HG02759 (cell line): ENCODE measurements around the gene TESK1.
A peak's percentile ranks its signal among the peaks of the same experiment; 100 is the strongest.
"Not testable (repeated sequence)": the region's sequence is repeated elsewhere in the genome, so short reads cannot be mapped to it uniquely, and the experiment has no call there.

Experiments
- ATAC-seq: cut with Tn5 transposase; IDR thresholded peaks from one replicate; pipeline ENCODE4 v1.9.1; 2021; ENCODE audit warnings: mild to moderate bottlenecking, moderate library complexity; ENCODE audit not compliant: unreplicated experiment

TESK1 gene

DNA sequence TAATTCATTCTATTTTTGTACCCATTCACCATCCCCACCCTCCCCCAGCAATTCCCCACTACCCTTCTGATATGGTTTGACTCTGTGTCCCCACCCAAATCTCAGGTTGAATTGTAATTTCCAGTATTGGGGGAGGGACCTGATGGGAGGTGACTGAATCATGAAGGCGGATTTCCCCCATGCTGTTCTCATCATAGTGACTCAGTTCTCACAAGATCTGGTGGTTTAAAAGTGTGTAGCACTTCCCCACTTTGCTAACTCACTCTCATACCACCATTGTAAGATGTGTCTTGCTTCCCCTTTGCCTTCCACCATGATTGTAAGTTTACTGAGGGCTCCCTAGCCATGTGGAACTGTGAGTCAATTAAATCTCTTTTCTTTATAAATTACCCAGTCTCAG is 25.9 kb upstream of the TESK1 start:
- ATAC-seq, result no peak

DNA sequence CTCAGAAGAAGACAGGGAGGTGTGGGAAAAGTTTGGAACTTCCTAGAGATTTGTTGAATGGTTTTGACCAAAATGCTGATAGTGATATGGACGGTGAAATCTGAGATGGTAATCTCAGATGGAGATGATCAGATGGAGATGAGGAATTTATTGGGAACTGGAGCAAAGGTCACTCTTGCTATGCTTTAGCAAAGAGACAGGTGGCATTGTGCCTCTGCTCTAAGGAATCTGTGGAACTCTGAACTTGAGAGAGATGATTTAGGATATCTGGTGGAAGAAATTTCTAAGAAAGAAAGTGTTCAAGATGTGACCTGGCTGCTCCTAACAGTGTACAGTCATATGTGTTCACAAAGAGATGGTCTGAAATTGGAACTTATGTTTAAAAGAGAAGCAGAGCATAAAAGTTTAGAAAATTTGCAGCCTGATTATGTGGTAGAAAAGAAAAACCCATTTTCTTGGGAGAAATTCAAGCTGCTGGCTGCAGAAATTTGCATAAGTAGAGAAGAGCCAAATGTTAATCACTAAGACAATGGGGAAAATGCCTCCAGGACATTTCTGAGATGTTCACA is 25.3 kb upstream of the TESK1 start:
- ATAC-seq, result not testable (repeated sequence)

DNA sequence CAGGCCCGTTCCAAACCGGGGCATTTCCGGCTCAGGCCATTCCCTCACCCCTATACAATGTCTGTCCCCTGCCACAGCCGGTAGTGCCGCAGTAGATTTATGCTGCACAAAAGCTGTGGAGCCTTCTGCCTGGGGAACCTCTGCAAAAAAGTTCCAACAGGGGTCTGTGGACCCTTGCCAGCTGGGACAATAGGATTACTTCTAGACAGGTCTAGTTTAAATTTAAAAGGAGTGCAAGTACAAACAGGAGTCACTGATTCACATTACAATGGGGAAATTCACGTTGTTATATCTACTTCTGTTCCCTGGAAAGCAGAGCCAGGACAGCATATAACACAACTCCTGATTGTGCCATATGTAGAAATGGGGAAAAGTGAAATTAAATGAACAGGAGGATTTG is 21.5 kb upstream of the TESK1 start:
- not testable (repeated sequence) for ATAC-seq

DNA sequence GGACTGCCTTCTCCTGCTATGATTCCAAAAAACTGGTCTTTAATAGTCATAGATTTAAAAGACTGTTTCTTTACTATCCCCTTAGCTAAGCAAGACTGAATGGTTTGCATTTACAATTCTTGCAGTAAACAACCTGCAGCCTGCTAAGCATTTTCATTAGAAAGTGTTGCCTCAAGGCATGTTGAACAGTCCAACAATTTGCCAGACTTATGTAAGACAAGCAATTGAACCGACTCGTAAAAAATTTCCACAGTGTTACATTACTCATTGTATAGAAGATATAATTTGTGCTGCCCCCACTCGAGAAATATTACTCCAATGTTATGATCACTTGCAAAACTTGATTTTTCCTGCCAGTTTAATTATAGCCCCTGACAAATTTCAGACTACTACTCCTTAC is 20.4 kb upstream of the TESK1 start:
- not testable (repeated sequence) for ATAC-seq

DNA sequence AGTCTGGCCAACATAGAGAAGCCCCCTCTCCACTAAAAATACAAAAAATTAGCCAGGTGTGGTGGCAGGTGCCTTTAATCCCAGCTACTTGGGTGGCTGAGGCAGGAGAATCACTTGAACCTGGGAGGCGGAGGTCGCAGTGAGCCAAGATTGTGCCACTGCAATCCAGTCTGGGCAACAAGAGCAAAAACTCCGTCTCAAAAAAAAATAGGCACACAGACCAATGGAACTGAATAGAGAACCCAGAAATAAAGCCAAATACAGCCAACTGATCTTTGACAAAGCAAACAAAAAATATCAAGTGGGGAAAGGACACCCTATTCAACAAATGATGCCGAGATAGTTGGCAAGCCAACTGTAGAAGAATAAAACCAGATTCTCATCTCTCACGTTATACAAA is 16.6 kb upstream of the TESK1 start:
- ATAC-seq, result not testable (repeated sequence)

DNA sequence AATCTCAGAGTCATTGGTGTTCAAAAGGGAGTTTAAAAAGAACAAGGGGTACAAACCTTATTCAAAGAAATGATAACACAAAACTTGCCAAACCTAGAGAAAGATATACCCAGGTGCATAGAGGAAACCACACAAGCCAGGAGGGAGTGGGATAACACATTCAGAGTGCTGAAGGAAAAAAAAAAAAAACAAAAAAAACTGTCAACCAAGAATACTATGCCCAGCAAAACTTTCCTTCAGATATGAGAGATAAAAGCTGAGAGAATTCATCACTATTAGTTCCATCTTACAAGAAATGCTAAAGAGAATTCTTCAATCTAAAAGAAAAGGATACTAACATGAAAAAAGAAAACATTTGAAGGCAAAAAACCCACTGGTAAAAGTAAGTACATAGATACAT is 11.5 kb upstream of the TESK1 start:
- ATAC-seq, result no peak

DNA sequence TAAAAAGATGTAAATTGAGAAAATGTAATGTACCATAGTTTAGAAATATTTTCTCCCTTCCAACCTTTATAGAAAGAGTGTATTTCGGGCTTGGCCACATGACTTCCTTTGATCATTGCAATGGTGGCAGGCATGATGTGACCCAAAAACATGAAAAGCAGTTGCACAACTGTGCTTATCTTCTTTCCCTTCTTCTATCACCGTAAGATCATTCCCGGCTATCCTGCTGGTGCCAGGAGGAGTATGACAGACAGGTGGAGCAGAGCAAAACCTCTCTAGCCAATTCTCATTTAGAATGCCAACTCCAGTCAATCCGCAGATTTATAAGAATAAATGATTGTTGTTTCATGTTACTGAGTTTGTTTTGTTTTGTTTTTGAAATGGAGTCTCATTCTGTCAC is 10.6 kb upstream of the TESK1 start:
- ATAC-seq, result no peak

DNA sequence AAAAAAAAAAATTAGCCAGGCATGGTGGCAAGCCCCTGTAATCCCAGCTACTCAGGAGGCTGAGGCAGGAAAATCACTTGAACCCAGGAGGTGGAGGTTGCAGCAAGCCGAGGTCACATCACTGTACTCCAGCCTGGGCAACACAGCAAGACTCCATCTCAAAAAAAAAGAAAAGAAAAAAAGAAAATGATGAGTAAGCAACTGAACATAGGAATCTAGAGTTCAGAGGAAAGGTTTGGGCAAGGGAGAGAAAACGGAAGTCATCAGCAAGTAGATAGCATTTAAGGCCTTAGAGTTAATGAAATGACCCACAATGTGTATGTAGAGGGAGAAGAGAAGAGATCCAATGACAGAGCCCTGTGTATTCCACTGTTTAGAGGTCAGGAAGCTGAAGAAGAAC is 8.2 kb upstream of the TESK1 start:
- not testable (repeated sequence) for ATAC-seq

DNA sequence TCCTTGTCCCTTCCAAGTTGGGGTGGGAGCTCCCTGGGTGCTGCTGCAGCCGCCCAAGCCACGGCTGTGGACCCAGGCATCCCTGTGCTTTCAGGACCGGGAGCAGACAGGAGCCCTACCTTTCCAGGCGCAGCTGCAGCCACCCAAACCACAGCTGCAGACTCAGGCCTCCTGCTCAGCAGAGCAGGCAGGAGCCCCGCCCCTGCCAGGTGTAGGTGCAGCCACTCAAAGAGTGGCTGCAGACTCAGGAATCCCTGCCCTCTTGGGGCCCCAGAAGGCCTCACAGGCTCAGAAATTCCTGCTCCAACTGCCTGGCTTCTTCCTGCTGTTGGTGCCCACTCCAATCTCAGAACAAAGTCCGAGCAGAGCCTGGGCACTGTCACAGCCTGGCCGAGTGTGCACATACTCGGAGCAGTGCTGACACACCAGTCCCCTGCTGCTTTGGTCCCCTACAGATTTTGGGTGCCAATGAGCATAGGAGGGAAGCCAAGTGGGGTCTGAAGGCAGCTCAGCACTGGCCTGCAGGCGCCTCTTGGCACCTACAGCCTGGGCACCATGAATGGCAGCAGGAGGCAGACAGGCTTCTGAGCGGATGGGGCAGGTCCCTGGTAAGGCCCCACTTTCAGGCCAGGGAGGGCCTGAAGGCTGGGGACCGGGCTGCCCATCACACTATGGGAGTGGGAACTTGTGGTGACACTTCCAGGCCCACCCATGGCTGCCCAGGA is 6.0 kb upstream of the TESK1 start:
- ATAC-seq, result no peak

DNA sequence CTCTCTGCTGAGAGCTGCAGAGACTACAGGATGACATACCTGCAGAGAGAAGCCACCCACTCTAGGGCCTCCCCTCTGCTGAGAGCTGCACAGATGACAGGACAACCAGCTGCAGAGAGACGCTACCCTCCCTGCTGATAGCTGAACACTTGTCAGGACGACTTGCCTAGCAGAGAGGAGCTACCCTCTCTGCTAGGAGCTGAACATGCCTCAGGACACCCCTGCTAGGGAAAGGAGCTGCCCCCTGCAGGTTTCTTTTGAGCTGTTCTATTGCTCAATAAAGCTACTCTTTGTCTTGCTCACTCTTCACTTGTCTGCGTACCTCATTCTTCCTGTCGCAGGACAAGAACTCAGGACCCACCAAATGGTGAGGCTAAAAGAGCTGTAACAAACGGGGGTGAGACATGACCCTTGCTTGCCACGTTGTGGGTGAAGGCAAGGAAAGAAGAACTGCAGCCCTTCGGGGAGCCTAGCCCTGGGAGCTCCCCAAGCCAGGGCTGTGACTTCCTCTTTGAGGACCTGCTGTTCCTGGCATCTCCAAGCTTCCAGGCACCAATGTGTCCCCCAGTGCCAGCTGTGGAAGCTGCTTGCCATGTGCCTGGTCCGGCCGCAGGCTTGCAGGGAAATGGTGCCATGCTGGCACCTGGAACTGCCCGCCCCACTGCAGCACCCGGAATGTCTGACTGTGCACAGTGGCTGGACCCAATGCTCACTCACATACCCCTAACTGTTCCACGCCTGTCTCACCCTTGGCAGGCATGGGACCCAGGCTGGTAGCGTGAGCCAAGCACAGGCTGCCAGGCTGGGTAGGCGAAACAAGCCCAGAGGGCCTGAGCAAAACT is 5.1 kb upstream of the TESK1 start:
- ATAC-seq, result no peak

DNA sequence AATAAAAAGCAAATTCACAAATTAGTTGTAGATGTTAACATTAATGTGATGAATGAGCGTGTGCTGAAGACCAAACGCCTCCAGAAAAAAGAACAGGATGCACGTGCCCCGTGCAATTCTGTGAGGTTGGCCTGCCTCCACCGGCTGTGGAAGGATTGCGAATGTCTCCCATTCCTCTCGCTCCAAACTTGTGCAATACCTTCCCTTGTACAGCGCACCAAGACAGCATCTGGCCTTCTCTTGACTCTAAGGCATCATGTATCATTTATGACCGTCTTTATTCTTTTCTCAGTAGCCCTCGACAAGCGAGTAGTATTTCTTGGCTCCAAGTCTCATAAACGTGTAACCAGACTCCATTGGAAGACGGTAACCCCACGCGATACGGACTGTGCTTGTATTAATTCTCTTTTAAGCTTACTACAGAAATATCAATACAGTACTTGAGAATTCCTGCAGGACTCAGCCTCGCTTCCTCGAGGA is 1.5 kb upstream of the TESK1 start:
- no peak for ATAC-seq

DNA sequence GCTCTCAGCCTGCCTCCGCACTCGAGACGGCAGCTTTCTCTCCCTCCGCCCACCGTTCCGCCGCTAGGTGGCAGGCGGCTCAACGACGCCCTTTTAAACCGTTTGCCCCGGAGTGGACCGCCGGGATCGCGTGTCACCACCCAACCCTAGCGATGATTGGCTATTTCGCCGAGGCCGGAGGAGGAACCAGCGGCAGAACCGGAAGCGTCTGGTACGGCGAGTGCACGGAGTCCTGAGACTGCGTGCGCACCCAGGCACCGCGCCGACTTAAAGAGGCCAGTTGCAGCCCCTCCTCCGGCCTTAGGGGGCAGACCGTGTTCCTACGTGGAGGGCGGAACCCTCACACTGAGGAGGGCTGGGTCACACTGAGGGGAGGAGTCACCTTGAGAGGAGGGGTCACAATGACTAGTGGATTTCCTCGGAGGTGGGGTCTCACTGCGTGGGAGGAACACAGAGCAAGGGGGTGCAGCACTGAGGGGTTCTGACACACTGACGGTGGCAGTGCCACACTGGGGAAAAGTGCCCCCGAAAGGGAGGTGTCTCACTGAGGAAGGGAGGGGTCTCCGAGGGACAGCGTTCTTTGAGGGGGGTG is 980 bp upstream of the TESK1 start:
- ATAC-seq, result peak; percentile 85

DNA sequence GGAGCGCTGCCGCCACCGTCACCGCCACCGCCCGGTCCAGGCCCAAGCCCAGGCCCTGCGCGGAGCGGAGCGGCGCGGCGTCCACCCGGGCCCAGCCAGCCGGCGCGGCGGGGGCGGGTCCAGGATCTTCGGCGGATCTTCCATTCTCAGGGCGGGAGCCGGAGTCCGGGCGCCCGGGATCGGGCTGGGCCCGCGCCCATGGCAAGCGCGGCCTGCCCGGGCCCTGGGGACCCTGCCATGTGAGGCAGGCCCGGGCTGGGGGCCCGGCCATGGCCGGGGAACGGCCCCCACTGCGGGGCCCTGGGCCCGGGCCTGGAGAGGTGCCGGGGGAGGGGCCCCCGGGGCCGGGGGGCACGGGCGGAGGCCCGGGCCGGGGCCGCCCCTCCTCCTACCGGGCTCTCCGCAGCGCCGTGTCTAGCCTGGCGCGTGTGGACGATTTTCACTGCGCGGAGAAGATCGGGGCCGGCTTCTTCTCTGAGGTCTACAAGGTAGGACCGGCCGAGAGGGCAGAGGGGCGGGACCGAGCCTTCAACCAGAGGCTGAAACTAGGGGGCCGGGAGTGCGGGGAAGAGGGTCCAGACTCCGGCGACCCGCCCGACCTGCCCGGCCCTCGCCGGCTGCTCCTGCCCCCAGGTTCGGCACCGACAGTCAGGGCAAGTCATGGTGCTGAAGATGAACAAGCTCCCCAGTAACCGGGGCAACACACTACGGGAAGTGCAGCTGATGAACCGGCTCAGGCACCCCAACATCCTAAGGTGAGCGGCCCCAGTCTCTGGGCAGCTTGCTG is 482 bp downstream of the TESK1 start:
- ATAC-seq, result peak; percentile 9

DNA sequence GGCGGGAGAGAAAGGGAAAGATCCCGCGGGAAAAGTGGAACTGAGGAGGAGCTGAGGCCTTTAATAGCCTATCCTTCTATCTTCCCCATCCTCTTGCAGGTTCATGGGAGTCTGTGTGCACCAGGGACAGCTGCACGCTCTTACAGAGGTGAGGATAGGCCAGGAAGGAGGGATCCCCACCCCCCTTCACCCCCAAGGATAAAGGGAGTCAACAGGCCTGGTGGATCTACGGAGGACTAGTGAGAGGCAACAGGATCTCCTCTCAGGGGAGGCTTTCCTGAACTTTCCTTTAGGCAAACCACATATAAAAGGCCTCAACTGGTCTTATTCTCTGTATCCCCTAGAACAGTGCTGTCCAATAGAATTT is 1.1 kb downstream of the TESK1 start:
- ATAC-seq, result no peak

DNA sequence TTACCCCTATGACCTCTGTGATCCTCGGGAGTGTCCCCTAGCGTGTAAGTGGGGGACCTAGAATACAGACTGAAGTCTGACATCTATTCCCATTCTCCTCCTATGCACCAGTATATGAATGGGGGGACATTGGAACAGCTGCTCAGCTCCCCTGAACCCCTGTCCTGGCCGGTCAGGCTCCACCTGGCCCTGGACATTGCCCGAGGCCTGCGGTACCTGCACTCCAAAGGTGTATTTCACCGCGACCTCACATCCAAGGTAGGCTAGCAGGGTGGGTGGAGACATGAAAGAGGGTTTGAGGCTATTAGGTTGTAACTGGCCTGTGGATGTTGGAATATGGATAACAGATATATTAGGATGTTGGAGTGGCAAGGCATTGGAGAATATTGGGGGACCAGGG is 1.7 kb downstream of the TESK1 start:
- no peak for ATAC-seq

DNA sequence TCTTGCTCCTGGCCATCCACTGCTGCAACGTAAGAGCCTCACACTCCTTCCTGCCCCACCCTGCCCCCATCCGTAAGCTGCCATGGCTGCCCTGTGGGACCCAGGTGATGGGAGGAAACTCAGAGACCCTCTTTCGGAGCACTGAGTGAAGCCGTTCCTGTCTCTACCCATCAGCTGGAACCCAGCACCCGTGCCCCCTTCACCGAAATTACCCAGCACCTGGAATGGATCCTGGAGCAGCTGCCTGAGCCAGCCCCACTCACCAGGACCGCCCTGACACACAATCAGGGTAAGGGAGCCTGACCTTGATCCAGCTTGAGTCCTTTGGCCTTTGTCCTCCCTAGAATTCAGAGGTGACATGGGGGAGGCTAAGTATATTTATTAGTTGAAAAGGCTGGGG is 3.2 kb downstream of the TESK1 start:
- no peak for ATAC-seq

DNA sequence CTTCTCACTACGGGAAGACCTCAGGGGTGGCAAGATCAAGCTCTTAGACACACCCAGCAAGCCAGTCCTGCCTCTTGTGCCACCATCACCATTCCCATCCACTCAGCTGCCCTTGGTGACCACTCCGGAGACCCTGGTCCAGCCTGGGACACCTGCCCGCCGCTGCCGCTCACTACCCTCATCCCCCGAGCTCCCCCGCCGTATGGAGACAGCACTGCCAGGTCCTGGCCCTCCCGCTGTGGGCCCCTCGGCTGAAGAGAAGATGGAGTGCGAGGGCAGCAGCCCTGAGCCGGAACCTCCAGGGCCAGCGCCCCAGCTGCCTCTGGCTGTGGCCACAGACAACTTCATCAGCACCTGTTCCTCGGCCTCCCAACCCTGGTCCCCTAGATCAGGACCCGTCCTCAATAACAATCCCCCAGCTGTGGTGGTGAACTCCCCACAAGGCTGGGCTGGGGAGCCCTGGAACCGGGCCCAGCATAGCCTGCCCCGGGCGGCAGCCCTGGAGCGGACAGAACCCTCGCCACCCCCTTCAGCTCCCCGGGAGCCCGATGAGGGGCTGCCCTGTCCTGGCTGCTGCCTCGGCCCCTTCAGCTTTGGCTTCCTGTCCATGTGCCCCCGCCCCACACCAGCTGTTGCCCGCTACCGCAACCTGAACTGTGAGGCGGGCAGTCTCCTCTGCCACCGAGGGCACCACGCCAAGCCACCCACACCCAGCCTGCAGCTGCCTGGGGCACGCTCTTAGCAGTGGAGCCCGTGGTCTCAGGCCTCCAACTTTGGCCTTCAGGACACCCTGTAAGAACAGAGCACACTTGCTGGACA is 4.1 kb downstream of the TESK1 start:
- no peak for ATAC-seq

DNA sequence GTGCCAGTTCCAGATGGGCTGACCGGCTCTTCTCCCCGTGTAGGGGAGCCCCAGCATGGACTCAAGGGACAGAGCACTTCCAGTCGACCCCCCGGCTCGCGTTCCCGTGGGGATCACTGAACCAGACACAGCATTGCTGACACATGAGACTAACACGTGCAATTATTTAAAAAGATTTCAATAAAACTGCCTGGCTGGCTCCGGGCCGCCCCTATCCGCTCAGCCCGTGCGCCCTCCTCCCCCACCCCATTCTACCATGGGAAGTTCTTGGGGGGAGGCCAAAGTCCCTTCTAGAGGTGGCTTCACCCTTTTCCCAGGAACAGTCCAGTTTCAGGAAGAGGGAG is 4.7 kb downstream of the TESK1 start:
- ATAC-seq, result no peak

DNA sequence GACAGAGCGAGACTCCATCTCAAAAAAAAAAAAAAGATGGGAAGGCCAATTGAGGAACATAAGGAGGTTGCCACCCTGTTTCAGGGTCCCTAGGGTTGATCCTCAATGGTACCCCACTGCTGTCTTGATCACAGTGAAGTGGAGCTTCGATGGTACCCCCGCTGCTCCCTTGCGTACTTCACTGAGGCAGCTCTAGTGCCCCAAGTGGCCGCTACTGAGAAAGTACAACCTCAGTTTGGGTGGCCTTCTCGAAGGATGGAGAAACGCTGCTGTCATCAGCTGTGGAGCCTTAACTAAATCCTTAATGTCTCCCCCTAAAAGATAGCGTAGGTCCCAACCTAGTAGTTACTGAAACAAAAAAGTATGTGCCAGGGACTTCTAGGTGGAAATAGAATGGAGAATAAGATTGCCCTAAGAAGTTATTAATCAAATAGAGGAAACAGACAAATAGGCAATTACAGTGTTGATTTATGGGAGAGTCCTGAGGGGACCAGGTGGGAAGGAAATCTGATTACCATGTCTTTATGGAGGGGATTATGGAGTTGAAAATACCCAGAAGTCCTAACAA is 6.3 kb downstream of the TESK1 start:
- ATAC-seq, result no peak

DNA sequence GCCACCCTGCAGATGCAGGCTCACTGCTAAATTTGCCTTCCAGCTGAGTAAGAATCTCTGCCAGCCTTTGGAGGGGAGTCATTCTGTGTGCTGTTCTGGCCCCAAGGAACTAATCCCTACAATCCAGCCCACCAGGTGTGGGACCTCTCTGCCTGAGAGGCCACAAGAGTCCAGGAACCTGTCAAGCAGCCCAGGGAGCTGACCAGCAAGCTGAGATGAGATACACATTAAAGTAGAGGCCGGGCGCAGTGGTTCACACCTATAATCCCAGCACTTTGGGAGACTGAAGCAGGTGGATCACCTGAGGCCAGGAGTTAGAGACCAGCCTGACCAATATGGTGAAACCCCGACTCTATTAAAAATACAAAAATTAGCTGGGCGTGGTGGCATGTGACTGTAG is 7.0 kb downstream of the TESK1 start:
- ATAC-seq, result not testable (repeated sequence)
